HEK293 (cell line): ENCODE results near the gene PDLIM5.

ENCODE experiments used
- GLI4 ChIP-seq: fragments of 450-650 bp; formaldehyde crosslinking; IDR thresholded peaks from 2 replicates; pipeline ENCODE4 v1.5.1; 2016; ENCODE audit warnings: missing biosample characterization, missing genetic modification characterization
- ZNF341 ChIP-seq: fragments of 450-650 bp; formaldehyde crosslinking; IDR thresholded peaks from 2 replicates; pipeline ENCODE4; 2016; ENCODE audit warnings: low read depth, missing biosample characterization, missing genetic modification characterization
- TF ChIP-seq, protein P1 (sequence below): fragments of 450-650 bp; formaldehyde crosslinking; IDR thresholded peaks from 2 replicates; pipeline ENCODE4 v1.5.1; 2016; ENCODE audit warnings: missing biosample characterization, missing genetic modification characterization

DNA sequence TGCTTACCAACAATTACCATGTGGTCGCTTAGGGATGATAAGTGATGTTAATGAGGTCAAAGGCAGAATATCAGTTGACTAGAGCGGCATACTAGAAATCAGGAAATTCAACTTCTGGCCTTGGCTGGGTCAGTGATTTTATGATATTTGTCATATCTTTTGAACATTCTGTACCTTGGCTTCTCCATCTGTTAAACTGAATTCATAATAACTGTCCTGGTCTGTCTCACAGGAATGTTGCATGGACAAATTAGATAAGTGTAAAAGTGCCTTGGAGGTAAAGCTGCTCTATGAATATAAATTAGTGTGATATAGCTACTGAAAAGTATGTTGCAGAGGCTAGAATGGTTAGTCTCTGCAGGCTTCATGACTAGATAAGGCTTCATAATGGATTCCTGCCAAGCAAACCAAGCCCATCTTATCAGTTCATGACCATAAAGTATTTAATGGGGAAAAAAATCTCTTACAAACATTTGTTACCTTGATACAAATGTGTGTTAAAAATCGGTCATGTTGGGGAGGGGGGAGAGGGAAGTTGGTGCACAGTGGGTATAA is 201.4 kb downstream of the PDLIM5 start:
- TF ChIP-seq, protein P1, sequence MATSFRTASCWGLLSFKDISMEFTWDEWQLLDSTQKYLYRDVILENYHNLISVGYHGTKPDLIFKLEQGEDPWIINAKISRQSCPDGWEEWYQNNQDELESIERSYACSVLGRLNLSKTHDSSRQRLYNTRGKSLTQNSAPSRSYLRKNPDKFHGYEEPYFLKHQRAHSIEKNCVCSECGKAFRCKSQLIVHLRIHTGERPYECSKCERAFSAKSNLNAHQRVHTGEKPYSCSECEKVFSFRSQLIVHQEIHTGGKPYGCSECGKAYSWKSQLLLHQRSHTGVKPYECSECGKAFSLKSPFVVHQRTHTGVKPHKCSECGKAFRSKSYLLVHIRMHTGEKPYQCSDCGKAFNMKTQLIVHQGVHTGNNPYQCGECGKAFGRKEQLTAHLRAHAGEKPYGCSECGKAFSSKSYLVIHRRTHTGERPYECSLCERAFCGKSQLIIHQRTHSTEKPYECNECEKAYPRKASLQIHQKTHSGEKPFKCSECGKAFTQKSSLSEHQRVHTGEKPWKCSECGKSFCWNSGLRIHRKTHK (tag by site-specific recombination) = no peak
- TF ChIP-seq ZNF341 (no peak), GLI4 (tag by site-specific recombination) (no peak)
